Fibroblast of villous mesenchyme (primary cell): ENCODE measurements around the gene HOXC11. TPM values are rescaled to one million over a fixed set of nuclear protein-coding genes. Genes with fewer than 3 reads are reported as not detected.

Experiments
- DNase-seq: peaks from one replicate; pipeline ENCODE4 v3.0.0-alpha.2; 2010; ENCODE audit warnings: low read depth
- H3K4me3 ChIP-seq: 2 replicates; pipeline ENCODE4 v1.5.1; 2011; ENCODE audit warnings: low read depth, mild to moderate bottlenecking, low read length
- total RNA-seq: library from RNA; depleted of rRNA; stranded (reverse); fragments of >200 nt; gene quantifications from 2 replicates; pipeline ENCODE4 v1.2.3, GENCODE V29; 2012
- TF ChIP-seq, protein P1 (sequence below): IDR thresholded peaks from 2 replicates; pipeline ENCODE4 v1.5.1; 2012; ENCODE audit warnings: low read depth, mild to moderate bottlenecking, low read length; ENCODE audit not compliant: insufficient read depth

The HOXC11 gene
- total RNA-seq, 1 donor = 0.86 TPM

DNA sequence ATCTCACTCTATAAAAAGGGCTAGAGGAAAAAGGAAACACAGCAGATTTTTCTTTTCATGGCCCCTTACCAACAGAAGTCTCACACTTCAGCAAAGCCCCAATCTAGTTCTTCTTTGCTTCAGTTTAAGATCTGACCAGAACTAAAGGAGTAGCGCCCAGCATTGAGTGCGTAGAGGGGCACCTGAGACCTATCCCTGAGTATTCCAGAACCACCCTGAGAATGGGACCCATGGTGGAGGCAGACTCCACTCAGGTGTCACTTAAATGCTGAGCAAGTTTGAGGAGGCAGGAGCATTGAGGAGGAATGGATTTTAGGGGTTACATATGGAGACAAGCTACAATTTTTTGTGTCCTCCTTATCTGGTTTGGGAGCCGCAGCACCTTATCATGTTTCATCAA, 1.8 kb upstream of the HOXC11 start:
- DNase-seq = no peak
- no peak overlapping the region for H3K4me3 ChIP-seq
- TF ChIP-seq, protein P1, sequence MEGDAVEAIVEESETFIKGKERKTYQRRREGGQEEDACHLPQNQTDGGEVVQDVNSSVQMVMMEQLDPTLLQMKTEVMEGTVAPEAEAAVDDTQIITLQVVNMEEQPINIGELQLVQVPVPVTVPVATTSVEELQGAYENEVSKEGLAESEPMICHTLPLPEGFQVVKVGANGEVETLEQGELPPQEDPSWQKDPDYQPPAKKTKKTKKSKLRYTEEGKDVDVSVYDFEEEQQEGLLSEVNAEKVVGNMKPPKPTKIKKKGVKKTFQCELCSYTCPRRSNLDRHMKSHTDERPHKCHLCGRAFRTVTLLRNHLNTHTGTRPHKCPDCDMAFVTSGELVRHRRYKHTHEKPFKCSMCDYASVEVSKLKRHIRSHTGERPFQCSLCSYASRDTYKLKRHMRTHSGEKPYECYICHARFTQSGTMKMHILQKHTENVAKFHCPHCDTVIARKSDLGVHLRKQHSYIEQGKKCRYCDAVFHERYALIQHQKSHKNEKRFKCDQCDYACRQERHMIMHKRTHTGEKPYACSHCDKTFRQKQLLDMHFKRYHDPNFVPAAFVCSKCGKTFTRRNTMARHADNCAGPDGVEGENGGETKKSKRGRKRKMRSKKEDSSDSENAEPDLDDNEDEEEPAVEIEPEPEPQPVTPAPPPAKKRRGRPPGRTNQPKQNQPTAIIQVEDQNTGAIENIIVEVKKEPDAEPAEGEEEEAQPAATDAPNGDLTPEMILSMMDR = no peak

DNA sequence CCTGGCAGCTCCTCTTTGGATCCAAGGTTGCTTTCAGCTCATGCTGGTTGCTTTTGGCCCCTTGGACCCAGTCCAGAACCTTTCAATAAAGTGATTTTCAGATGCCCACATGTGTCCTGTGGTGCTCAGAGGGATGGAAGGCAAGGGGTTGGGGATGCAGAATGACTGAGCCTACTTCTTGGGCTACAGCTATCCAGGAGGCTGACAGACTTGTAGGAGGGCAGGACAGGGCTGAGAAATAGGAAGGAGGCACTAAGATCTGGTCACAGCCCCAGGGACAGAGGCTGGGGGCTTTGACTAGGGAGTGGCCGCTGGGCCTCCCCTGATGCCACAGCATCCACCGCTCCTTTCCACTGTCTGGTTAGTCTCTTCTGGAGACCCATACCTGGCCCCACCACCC, 1.2 kb upstream of the HOXC11 start:
- DNase-seq = no peak
- TF ChIP-seq, protein P1 = no peak
- H3K4me3 ChIP-seq = no peak overlapping the region

DNA sequence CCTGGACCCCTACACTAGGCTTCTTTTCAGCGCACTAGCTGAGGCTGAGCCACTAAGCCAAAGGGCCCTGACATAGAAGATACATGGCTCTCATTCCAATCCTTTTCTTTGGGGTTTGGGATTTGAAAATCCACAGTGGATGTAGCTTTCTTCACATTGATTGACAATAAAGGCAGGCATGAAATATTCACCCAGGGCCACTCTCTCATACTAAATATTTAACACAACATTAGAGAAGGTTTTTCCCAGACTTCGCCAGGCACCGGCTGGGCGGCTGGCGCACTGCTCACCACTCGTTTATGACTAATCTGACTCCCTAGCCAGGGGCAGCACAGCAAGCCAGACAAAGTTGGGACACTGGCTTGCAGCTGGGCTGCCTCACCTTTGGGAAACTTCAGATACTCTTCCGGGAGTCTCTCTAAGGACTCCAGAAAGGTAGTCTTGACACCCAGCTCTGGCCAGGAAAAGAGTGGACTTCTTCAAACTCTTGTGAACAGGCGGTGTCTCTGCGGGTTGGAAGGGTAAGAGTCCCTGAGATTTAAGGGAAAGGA, 699 bp upstream of the HOXC11 start:
- peak overlapping the region; percentile 61 for H3K4me3 ChIP-seq
- no peak for DNase-seq
- TF ChIP-seq, protein P1 = no peak

DNA sequence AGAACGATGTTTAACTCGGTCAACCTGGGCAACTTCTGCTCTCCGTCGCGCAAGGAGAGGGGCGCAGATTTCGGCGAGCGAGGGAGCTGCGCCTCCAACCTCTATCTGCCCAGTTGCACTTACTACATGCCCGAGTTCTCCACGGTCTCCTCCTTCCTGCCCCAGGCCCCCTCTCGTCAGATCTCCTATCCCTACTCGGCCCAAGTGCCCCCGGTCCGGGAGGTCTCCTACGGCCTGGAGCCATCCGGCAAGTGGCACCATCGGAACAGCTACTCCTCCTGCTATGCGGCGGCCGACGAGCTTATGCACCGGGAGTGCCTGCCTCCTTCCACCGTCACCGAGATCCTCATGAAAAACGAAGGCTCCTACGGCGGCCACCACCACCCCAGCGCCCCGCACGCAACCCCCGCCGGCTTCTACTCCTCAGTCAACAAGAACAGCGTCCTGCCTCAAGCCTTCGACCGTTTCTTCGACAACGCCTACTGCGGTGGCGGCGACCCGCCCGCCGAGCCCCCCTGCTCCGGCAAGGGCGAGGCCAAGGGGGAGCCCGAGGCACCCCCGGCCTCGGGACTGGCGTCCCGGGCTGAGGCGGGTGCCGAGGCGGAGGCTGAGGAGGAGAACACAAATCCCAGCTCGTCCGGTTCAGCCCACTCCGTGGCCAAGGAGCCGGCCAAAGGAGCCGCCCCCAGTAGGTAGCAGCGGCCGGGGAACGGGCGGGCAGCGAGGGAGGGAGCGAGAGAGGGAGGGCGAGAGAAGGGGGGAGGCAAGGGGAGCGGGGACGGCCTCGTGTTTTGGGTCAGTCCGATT, 513 bp downstream of the HOXC11 start:
- TF ChIP-seq, protein P1 = no peak
- DNase-seq = no peak
- H3K4me3 ChIP-seq = peak overlapping the region; percentile 61

DNA sequence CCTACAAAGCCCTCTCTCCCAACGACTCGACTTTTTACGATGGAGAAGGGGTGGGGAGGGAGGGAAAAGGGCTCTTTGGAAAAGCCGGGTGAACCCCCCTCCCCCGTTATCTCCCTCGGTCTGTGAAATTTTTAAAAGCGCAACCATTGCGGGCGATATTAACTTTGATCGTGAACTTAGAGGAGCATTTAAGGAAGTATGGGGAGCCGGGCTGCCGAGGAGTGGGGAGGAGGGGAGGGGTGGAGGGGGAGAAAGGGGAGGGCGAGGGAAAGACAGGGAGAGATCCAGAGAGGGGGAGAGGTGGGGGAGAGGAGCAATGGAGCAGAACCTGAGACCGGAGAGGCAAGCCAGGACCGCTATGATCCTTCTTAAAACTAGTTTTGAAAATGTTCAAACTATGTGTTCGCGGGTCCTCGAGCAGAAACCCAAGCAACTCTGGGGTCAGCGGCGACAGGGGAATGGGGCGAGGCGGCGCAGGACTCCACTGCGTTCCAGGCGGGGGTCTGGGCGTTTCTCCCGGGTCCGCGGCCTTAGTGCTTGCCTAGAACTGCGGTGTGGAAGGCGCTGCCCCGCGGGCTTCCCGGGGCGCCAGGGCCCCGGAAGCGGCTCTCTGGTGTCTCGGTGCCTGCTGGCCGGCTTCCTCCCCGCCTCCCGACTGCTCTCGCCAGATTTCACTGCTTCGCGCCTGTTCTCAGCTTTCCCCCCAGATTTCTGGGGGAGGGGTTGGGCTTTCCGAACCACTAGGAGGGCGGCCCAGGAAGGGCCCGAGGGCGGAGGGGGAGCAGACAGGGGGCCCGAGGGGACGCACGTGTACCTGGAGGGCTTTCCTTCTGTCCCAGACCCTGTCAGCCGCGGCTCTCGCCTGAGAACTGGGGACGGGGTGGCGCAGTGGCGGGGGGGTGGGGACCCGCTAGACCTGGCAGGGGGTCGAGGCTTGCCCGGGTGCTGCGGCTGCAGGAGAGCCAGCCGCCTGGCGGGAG, 1.4 kb downstream of the HOXC11 start, which contains the start of gene HOTAIR:
TSS of gene HOTAIR (minus strand) at position 871 of the 980 bp plus-strand sequence.
- peak within 1 kb of the TSS; percentile 61 for H3K4me3 ChIP-seq
- no peak for DNase-seq
- TF ChIP-seq, protein P1 = no peak

DNA sequence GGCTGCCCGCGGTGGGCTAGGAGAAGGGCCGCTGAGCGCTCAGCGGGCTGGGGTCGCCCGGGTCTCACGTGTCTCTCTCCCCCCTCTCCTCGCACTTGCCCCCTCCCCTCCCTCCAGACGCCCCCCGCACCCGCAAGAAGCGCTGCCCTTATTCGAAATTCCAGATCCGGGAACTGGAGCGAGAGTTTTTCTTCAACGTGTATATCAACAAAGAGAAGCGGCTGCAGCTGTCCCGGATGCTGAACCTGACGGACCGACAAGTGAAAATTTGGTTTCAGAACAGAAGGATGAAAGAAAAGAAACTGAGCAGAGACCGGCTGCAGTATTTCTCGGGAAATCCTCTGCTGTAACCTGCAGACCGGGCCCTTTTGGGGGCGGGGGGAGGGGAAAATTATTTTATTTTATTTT, 2.1 kb downstream of the HOXC11 start:
- DNase-seq = no peak
- TF ChIP-seq, protein P1 = no peak
- H3K4me3 ChIP-seq = peak overlapping the region; percentile 61
